Fibroblast of gingiva (primary cell): ENCODE measurements around the gene ZBTB7C.
A peak's percentile ranks its signal among the peaks of the same experiment; 100 is the strongest.

ENCODE experiments used
- DNase-seq: peaks from one replicate; pipeline ENCODE4 v3.0.0-alpha.2; 2011; ENCODE audit warnings: low read depth

Gene ZBTB7C

GRCh38 chr18:48080546-48080945, 328.6 kb downstream of the ZBTB7C start:
- DNase-seq = no peak

- DNase-seq = no peak
Observed at GRCh38 chr18:48079885-48080284, 329.3 kb downstream of the ZBTB7C start.

- no peak for DNase-seq
Observed at GRCh38 chr18:48078448-48078847, 330.7 kb downstream of the ZBTB7C start.

GRCh38 chr18:48077291-48077690, 331.9 kb downstream of the ZBTB7C start:
- DNase-seq = no peak

- DNase-seq = no peak
Observed at GRCh38 chr18:48076461-48076860, 332.7 kb downstream of the ZBTB7C start.

- no peak for DNase-seq
Observed at GRCh38 chr18:48075707-48076093, 333.5 kb downstream of the ZBTB7C start.

GRCh38 chr18:48074929-48075706, 334.1 kb downstream of the ZBTB7C start:
- DNase-seq = no peak

GRCh38 chr18:48073211-48073930, 335.8 kb downstream of the ZBTB7C start:
- peak; percentile 42 for DNase-seq

- peak; percentile 32 for DNase-seq
Observed at GRCh38 chr18:48072428-48073204, 336.6 kb downstream of the ZBTB7C start.

- no peak for DNase-seq
Observed at GRCh38 chr18:48068916-48069445, 340.2 kb downstream of the ZBTB7C start.

GRCh38 chr18:48066225-48066652, 342.9 kb downstream of the ZBTB7C start:
- no peak for DNase-seq

- no peak for DNase-seq
Observed at GRCh38 chr18:48065601-48065995, 343.6 kb downstream of the ZBTB7C start.

- DNase-seq = no peak
Observed at GRCh38 chr18:48064978-48065600, 344.1 kb downstream of the ZBTB7C start.

GRCh38 chr18:48061781-48062570, 347.2 kb downstream of the ZBTB7C start:
- DNase-seq = no peak

- no peak for DNase-seq
Observed at GRCh38 chr18:48060970-48061369, 348.2 kb downstream of the ZBTB7C start.

- DNase-seq = no peak
Observed at GRCh38 chr18:48060346-48060745, 348.8 kb downstream of the ZBTB7C start.

GRCh38 chr18:48059455-48060010, 349.6 kb downstream of the ZBTB7C start:
- DNase-seq = no peak

GRCh38 chr18:48058486-48058885, 350.7 kb downstream of the ZBTB7C start:
- no peak for DNase-seq

GRCh38 chr18:48057018-48057417, 352.2 kb downstream of the ZBTB7C start:
- DNase-seq = no peak

GRCh38 chr18:48055351-48055750, 353.8 kb downstream of the ZBTB7C start:
- no peak for DNase-seq
